EH (cell line): Measurements from ENCODE around the gene TNFSF15.
"Not testable (repeated sequence)": the region's sequence is repeated elsewhere in the genome, so short reads cannot be mapped to it uniquely, and the experiment has no call there.

Source experiments
- DNase-seq: peaks from one replicate; pipeline ENCODE4 v3.0.0-alpha.2; 2015; ENCODE audit warnings: low read depth

The TNFSF15 gene

DNA sequence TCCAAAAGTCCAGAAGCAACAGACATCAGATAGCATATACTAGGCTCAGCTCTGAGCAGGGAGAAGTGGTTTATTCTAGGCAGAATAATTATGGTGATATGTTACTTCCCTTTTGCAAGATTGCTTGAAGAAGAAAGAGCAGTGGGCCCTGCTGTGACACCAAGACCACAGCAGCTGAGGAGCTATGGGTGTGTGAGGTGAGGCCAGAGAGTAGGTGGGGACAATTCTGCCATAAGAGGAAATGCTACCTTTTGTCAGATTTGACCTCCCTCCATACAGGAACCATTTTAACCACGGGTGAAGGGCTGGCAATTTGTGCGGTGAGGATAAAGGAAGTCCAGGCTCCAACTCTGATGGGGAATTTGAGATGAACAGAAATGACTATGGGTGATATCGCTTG lies 51.3 kb downstream of the TNFSF15 start:
- DNase-seq = no peak

DNA sequence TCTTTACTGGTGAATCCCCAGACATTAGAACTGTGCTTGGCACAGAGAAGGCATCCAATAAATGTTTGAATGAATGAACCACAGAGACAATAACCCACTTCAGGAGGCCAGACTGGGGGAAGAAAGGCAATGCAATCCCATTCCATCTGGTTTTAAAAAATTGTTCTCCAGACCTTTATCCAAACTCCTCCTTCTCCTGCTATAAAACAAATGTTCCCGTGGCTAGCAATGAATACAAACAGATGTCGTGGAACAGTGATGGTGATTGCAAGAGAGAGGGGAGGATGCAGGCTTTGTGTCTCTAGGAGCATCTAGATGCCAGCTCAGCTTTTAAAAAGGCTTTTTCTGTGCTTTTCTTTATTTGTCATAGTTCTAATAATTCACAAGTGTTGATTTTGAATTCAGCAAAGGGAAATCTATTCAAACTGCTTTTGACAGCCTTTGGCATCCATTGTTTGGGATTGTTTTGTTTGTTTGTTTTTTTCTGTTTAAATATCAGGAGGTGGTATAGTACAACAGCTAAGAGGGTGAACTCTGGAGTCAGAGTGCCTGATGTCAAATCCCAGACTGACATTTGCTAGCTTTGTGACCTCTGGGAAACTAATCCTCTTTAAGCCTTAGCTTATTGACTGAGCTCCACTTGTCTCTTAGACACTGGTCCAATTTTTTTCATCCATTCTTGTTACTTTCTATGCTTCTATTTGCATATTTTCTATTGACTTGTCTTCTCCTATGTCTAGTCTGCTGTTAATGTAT lies 59.1 kb downstream of the TNFSF15 start:
- DNase-seq = peak; percentile 46

- no peak for DNase-seq
Measured at GRCh38 chr9:114745879-114746550, 59.8 kb downstream of the TNFSF15 start.

GRCh38 chr9:114745108-114745848 lies 60.6 kb downstream of the TNFSF15 start:
- DNase-seq = peak; percentile 67

DNA sequence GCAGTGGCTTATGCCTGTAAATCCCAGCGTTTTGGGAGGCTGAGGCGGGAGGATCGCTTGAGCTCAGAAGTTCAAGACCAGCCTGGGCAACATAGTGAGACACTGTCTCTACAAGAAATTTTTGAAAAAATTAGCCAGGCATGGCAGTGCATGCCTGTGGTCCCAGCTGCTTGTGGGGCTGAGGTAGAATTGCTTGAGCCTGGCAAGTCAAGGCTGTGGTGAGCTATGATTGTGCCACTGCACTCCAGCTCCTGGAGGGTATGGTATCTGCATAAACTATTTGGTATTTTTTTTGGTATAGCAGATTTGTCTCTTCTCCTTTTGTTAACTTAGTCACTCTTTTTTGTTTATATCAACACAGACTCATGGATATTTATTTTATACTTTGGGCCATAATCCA lies 62.4 kb downstream of the TNFSF15 start:
- DNase-seq = no peak

DNA sequence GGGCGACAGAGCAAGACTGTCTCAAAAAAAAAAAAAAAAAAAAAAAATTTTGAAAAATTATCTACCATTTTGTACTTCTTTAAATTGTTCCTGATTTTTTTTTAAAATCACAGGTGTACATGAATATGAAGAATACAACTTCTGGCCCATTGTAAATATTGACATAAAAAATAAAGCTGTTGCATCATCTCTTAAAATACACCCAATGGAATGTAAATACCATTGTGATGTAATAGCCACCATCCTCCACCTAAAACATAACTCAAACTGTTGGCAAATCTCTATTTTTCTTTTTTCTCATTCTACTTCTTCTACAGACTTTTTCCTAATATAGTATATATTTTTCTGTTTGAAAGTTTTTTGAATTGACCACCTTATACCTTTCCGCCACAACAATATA lies 62.9 kb downstream of the TNFSF15 start:
- DNase-seq = no peak

GRCh38 chr9:114741521-114741920 lies 64.3 kb downstream of the TNFSF15 start:
- not testable (repeated sequence) for DNase-seq

GRCh38 chr9:114738581-114739316 lies 67.1 kb downstream of the TNFSF15 start:
- peak; percentile 89 for DNase-seq

- DNase-seq = no peak
Measured at GRCh38 chr9:114737847-114738246, 68.0 kb downstream of the TNFSF15 start.

DNA sequence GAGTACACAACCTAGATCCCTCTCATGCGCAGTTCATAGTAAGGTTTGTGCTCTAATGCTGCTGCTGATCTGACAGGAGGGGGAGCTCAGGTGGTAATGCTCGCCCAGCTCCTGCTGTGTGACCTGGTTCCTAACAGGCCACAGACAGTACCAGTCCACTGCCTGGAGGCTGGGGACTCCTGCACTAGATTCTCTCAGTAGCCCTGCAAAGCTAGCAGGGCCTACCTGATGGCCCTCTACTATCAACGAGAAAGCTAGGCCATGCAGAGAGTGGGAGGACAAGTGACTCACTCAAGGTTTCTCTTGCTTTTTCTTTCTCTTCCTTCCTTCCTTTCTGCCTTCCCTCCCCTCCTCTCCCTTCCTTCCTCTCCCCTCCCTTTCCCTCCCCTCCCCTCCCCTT lies 68.7 kb downstream of the TNFSF15 start:
- DNase-seq = no peak

DNA sequence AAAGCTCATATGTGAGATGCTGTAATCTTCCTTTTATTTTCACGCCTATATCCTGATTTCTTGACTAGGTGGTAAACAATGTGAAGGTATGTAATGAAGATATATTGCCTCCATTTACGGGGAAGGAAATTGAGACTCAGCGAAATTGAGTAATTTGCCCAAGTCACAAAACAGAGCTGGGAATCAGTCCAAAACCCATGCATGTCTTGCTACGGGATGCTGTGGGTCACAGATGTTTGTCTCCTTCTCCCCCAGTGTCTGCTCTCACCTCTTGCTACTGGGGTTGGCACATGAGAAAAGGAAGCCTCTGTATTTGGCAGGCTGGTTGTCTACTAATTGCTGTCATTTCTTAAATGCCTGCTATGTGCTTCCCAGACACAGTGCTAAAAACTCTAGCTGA lies 70.1 kb downstream of the TNFSF15 start:
- peak; percentile 50 for DNase-seq

DNA sequence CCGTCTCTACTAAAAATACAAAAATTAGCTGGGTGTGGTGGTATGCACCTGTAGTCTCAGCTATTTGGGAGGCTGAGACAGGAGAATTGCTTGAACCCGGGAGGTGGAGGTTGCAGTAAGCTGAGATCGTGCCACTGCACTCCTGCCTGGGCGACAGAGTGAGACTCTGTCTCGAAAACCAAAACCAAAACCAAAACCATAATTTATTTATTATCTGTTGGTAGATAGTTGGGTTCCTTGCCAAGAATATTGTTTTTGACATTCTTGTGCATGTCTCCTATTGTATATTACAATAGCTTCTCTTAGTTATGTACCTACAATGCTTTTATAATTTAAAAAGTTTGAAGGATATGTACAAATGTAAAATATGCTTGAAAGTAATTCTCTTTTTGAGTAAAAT lies 70.7 kb downstream of the TNFSF15 start:
- DNase-seq = not testable (repeated sequence)
